ENCODE data around the gene PPP6R2. TPM values are rescaled to one million over a fixed set of nuclear protein-coding genes. Genes with fewer than 3 reads are reported as not detected.

PPP6R2 gene, protein sequence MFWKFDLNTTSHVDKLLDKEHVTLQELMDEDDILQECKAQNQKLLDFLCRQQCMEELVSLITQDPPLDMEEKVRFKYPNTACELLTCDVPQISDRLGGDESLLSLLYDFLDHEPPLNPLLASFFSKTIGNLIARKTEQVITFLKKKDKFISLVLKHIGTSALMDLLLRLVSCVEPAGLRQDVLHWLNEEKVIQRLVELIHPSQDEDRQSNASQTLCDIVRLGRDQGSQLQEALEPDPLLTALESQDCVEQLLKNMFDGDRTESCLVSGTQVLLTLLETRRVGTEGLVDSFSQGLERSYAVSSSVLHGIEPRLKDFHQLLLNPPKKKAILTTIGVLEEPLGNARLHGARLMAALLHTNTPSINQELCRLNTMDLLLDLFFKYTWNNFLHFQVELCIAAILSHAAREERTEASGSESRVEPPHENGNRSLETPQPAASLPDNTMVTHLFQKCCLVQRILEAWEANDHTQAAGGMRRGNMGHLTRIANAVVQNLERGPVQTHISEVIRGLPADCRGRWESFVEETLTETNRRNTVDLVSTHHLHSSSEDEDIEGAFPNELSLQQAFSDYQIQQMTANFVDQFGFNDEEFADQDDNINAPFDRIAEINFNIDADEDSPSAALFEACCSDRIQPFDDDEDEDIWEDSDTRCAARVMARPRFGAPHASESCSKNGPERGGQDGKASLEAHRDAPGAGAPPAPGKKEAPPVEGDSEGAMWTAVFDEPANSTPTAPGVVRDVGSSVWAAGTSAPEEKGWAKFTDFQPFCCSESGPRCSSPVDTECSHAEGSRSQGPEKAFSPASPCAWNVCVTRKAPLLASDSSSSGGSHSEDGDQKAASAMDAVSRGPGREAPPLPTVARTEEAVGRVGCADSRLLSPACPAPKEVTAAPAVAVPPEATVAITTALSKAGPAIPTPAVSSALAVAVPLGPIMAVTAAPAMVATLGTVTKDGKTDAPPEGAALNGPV
- total RNA-seq = 10 to 100 TPM; 42.6 to 48.3 TPM

DNA sequence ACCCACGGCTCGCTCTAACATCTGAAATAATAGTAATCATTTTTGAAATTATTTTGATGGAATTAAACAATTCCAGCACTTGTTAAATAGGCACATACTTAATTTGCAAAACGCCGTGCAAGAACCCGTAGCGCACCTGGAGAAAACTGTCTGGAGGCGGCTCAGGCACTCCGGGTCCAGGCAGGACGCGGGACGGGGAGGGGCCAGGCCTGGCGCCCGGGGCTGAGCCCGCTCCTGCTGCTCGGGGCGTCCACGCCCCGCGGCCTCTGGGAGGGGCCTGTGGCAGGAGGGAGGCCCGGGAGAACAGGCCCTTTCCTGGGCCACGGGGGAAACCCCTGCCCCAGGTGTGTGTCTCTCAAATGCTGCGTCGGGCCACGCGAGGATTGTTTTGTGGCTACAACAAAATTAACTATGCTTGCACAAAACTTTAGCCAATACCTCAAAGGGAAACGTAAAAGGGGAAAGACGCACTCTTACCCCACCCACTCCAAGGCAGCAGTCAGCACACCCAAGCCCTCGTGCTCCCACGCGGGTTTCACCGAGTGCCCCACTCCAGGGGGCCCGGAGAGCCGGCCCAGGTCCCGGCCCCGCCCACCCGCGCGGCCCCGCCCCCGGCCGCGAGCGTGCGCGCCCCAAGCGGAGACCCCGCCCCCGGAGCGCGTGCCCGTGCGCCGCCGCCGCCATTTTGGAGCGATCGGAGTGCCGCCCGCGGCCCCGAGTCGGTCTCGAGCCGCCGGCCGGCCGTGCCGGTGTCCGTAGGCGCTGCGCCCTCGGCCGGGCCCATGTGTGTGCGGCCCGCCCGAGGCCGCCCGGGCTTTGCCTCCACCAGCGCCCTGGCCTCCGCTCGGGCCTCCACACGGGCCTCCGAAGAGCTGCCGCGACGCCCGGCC lies at the start of gene PPP6R2:
Gene PPP6R2 (plus strand): TSS at position 677 of the 890 bp plus-strand sequence. CDS start 50,582 bp downstream, outside the sequence.
- Mint-ChIP-seq H3K36me3 (no peaks in the 10 kb centered on the region), H3K9me3 (no peaks in the 10 kb centered on the region), H3K27ac (peak within 1 kb of the TSS; percentile 54 to 86)
- ATAC-seq = peak; percentile 82 to 90
- peak; percentile 90 to 95 for DNase-seq (ENCODE audit: low spot score in 2 of 2)

DNA sequence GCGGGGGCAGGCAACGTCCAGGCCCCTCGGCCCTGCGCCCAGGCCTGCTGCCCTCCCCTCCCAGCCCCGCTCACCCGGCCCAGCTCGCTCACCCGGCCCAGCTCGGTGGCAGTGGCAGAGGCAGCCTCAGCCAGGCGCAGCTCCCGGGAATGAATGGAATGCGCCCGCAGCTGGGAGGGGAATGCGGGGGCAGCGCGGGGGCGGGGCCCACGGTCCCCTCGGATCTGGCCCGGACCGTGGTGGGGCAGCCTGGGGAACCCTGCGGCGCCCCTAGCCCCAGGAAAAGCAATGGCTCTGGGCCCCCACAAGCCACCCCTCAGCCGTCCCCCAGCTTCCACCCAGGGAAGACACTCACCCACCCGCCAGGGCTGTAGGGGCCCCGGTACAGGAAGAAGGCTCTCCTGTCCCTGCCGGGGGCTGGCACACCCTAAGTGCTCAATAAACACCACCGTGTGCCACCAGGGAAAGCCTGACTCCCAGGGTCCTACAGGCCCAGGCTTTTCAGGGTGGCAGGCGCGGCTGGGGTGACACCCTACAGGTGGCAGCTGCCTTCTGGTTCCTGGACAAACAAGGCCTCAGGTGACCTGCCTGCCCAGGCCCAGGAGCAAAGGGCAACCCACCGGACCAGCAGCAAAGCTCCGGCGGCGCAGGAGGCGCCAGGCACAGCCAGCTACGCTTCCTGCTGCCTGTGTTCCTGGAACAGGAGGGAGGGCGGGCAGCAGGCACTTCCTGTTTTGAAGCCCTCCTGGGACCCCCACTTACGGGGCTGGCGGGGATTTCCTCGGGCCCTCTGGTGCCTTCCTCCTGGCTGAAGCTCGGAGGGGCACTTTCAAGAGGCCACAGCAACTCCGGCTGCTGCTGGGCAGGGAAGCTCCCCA lies 49.4 kb upstream of the PPP6R2 start:
- H3K9me3 Mint-ChIP-seq = no peaks in the 10 kb centered on the region
- DNase-seq (ENCODE audit: low spot score in 2 of 2) = no peak
- H3K27ac Mint-ChIP-seq = no peak overlapping the region
- no peaks in the 10 kb centered on the region for H3K36me3 Mint-ChIP-seq
- no peak for ATAC-seq

DNA sequence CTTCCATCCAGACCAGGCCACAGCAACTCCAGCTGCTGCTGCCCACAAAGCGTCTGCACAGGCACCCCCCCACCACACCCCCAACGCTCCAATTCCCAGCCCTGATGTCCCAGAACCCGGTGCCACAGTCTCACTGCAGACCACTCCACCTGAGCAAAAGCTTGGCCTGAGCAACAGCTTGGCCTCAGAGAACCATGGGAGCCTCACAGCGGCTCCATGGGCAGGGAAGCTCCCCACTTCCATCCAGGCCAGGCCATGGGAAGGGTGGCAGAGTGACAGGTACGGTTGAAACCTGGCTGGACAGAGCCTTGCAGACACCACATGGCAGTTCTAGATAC lies 48.8 kb upstream of the PPP6R2 start:
- no peak overlapping the region for H3K27ac Mint-ChIP-seq
- H3K9me3 Mint-ChIP-seq = no peaks in the 10 kb centered on the region
- no peak for DNase-seq (ENCODE audit: low spot score in 2 of 2)
- H3K36me3 Mint-ChIP-seq = no peaks in the 10 kb centered on the region
- no peak for ATAC-seq

DNA sequence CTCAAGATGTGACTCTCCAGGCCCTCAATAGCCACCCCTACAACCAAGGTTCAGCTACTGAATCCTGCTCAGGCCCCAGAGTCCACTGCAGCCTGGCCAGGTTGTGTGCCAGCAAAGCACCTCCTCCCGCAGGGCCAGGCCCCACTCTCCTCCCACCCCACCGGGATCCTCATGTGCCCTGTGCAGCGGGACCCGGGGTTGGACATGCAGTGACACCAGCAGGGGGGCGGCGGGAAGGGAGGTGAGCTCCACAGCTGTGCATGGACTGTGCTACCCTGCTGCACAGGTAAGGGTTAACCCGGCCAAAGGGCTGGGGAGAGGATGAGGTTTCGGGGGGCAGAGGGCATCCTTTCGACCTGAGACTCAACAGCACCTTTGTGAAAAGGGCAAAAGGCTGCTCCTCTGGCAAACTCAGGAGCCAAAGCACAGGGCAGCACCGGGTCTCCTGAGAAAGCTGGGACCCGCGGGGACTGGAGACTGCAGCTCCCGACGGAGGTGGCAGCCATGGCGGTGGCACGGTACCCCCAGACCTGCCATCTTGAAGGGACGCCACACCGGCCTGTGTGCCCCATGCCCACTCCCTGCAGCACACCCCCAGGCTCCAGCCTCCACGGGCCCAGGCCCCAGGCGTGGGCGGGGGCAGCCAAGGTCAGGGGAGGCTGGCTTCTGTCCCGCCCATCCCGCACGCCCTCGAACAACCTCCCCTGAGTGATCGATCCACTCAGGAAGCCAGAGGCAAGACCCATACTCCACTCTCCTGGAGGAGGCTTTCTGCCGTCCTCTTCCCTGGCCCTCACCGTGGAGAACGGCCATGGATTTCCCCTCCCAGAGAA lies 46.3 kb upstream of the PPP6R2 start:
- no peaks in the 10 kb centered on the region for H3K36me3 Mint-ChIP-seq
- no peak overlapping the region for H3K27ac Mint-ChIP-seq
- DNase-seq (ENCODE audit: low spot score in 2 of 2) (no peak), ATAC-seq (no peak)
- no peaks in the 10 kb centered on the region for H3K9me3 Mint-ChIP-seq

DNA sequence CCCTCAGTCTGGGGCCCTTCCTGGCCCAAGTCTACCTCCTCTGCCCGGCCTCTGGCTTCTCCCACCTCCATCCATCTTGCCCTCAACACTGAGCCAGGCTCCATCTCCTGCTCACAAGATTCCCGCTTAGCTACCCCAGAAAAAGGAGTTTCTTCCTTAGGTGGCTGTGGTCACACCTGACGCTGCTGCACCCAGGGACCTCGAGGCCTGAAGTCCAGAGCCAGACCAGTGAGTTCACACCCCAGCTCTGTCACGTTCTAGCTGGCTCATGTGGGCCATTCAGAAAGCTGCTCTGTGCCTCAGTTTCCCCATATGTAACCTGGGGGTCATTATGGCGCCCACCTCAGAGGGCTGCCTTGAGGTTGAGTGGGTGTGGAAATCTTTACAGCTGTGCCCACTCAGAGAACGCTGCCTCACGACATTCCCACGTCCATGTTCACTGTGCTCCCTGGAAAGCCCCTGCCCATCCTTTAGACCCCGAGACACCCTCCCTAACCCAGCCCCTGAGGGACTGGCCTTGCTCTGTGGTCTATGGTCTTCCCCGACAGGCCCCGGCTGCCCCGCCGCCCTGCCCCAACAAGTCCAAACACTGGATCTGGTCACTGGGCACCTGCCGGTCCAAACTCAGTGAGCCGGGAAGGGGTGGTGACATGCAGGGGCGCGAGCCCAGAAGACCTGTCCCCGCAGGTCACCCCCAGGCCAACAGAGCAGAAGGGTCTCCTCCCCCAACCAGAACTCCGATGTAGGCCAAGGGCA lies 45.4 kb upstream of the PPP6R2 start:
- H3K36me3 Mint-ChIP-seq = no peaks in the 10 kb centered on the region
- ATAC-seq (no peak), DNase-seq (ENCODE audit: low spot score in 2 of 2) (no peak)
- H3K9me3 Mint-ChIP-seq = no peaks in the 10 kb centered on the region
- H3K27ac Mint-ChIP-seq = no peak overlapping the region

DNA sequence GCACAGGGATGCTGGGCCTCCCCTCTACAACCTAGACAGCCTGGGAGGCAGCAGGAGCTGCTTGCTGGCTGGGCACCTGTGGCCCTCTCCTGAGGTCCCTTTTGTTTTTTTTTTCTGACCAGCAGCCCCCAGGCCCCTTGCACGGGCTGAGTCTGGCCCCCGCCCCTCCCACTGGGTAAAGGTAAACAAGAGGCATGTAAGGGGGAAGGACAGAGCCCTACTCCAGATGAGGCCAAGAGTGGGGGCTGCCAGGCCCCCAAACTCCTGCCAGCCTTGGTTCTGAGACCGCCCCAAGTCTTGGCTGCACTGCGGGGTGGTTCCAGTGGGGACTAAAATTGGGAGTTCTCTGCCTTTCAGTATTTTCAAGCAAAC lies 44.9 kb upstream of the PPP6R2 start:
- DNase-seq (ENCODE audit: low spot score in 2 of 2) = no peak
- H3K27ac Mint-ChIP-seq = no peak overlapping the region
- no peak for ATAC-seq
- no peaks in the 10 kb centered on the region for H3K36me3 Mint-ChIP-seq
- H3K9me3 Mint-ChIP-seq = no peaks in the 10 kb centered on the region

DNA sequence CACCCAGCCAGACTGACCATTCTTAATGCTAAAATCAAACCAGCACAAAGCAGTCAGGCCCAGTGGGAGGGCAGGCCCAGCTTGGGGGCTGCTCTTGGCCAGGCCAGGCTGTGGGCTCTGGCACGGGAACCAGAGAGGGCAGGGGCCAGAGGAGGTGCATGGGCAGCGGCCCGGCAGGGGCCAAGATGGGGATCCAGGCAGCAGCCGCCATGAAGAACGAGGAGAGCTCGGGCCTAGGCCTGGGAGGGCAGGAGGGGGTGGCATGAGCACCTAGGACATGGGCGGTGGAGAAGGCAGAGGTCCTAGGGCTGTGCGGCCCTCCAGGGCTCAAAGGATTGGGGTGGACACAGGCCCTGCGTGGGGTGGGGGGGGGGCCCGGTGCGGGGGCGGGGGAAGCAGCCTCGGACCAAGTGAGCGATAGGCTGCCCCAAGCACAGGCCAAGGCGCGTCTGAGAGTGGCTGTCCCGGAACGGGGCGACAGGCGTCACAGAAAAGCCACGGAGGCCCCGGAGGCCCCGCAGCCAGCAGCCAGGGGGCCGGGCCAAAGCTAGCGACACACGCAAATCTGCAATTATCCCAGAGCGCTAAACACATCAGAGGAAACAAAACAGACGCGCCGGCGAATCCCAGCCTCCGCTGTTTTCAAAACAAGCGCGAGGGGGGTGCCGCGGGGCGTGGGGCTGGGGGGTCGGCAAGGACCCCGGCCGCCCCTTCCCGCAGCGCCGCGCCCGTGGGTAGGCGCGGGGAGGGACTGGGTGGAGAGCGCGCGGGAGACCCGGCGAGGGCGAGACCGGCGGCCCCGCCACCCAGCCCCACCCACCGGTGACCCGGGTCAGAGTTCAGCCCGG lies 44.0 kb upstream of the PPP6R2 start:
- DNase-seq (ENCODE audit: low spot score in 2 of 2) (no peak), ATAC-seq (no peak)
- H3K27ac Mint-ChIP-seq = no peak overlapping the region
- no peaks in the 10 kb centered on the region for H3K9me3 Mint-ChIP-seq
- no peaks in the 10 kb centered on the region for H3K36me3 Mint-ChIP-seq

DNA sequence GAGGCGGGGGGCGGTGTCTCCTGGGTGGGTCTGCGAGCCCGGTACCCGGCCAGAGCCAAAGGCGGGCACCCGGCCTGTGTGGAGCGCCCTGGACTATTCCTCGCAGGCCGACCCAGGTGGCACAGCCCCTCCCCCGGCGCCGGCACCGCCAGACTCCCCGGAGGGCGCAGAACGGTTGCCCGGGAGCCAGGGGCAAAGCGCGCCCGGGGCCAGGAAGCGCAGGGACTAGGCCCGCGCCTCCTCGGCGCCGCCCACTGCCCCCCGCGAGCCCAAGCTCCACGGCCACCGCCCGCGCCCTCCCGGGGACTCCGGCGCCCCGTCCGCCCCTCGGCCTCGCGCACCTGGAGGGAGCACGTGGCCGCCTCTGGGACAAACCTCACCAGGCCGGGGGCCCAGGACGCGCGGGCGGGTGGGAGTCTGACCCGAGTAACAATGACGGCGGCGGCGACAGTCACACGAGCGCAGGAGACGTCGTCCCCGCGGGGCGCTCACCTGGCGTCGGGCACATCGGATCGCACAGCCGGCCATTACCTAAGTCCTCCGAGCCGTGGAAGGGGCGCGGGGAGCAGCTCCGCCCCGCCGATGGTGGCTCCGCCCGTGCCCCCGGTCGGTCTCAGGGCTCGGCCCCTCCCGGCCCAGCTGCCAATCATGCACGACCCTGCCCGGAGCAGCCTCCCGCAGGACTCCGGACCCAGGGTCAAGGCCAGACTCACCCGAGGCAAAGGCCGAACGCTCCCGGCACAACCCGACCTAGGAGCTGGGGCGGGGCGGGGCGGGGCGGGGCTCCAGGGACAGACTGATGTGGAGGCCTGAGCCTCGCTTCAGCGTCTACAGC lies 43.1 kb upstream of the PPP6R2 start:
- Mint-ChIP-seq H3K27ac (no peak overlapping the region), H3K9me3 (no peaks in the 10 kb centered on the region), H3K36me3 (no peaks in the 10 kb centered on the region)
- DNase-seq (ENCODE audit: low spot score in 2 of 2) = no peak
- no peak for ATAC-seq

DNA sequence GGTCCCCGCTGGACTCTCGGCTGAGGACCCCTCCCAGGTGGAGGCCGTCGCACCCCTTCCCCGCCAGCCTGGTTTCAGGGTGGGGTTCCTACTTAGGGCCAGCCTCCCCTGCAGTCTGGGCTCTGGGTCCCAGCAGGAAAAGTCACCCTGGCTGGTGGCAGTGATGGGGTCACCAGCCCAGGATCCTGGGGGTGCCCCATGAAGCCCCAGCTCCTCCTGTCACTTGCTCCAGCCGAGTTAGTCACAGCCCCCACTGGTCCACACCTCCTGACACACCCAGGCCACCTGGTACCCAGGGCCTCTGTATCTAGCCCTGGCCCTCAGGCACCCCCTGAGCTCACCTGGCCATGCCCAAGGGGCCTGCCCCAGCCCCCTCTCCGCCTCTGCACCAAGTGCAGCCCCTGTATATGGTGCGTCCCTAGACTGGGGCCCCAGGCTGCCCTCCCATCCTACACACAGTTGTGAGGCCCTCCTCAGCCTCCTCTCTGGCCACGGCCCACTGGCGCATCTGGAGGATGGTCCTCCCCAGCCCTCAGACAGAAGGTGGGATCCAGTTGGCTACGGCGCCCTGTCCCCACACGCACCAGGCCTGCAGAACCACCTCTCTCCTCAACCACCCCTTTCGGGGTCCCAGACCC lies 42.4 kb upstream of the PPP6R2 start:
- DNase-seq (ENCODE audit: low spot score in 2 of 2) = no peak
- H3K27ac Mint-ChIP-seq = no peak overlapping the region
- no peaks in the 10 kb centered on the region for H3K36me3 Mint-ChIP-seq
- H3K9me3 Mint-ChIP-seq = no peaks in the 10 kb centered on the region
- ATAC-seq = no peak

DNA sequence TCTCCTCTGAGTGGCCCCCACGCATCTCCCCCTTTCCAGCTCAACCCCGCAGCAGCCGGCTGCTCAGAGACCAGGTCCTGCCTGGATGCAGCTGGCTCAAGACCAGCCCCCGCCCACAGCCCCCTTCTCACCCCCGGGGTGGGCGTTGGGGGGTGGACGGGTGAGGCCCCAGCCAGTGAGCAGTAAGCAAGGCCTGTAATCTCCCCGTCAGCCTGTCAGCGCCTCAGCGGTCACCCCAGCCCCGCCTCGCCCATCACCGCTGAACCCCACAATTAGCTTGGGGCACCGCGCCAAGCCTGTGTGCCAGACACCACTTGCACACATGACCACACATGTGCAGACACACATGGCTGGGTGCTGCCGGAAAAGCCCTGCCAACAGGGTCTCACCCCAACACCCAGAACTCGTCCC lies 41.5 kb upstream of the PPP6R2 start:
- H3K9me3 Mint-ChIP-seq = no peaks in the 10 kb centered on the region
- DNase-seq (ENCODE audit: low spot score in 2 of 2) = no peak

DNA sequence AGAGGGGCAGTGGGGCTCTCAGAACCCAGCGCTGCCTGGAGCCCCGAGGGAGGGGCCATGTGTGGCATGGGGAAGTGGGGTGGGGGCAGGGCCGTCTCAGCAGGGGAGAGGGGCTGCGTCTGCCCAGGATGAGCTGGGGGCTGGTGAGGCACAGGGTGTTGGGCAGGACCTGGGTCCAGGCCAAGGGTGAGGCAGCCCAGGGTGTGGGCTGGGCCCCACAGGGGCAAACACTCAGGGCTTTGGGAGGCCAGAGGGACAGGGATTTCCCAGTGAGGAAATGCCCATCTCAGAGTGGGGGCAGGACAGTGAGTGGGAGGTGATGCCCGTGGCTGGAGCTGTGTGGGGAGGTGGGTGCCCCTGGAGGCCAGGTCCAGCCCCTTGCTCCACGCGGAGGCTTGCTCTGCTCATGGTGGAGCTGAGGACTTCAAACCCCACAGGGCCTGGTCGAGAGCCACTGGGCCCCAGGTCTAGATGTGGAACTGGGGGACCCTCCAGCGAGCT lies 41.0 kb upstream of the PPP6R2 start:
- DNase-seq (ENCODE audit: low spot score in 2 of 2) = no peak
- no peak for ATAC-seq
- Mint-ChIP-seq H3K9me3 (no peaks in the 10 kb centered on the region), H3K27ac (no peak overlapping the region), H3K36me3 (no peaks in the 10 kb centered on the region)

More for the DNA sequence above, 41.5 kb upstream of the PPP6R2 start:
- Mint-ChIP-seq H3K27ac (no peak overlapping the region), H3K36me3 (no peaks in the 10 kb centered on the region)
- no peak for ATAC-seq

DNA sequence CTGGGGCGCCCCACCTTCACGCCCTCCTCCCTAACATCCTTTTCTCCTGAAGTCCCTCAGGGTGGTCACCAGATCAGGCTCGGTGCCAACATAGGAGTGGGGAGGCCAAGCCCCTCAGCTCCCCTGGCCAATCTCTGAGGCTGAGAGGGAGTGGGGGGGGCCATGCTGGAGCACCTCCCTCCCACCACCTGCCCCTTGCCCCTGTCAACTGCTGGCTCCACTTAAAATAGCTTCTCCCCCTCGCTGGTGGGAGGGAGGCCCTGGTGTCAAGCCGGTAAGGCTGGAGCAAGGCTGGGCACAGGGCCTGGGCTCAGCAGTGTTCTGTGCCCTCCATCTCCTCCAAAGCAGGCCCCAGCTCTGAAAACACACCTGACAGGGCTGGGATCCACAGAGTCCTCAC lies 40.6 kb upstream of the PPP6R2 start:
- no peaks in the 10 kb centered on the region for H3K9me3 Mint-ChIP-seq
- H3K36me3 Mint-ChIP-seq = no peaks in the 10 kb centered on the region
- ATAC-seq = no peak
- DNase-seq (ENCODE audit: low spot score in 2 of 2) = no peak
- no peak overlapping the region for H3K27ac Mint-ChIP-seq

DNA sequence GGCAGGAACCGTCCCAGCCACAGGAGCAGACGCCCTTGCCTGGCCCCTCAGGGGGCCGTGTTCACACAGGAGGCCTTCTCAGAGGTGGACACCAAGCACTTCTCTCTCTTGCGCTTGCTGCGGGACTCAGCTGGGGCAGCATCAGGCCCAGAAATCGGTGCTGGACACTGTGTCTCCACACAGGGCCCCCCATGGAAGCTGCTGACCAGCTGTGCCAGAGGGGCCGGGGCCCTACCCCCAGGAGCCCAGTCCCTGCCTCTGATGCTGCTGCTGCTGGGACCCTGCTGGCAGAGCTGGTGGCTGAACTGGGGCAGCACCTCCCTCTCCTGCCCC lies 39.6 kb upstream of the PPP6R2 start:
- Mint-ChIP-seq H3K36me3 (no peaks in the 10 kb centered on the region), H3K27ac (no peak overlapping the region), H3K9me3 (no peaks in the 10 kb centered on the region)
- ATAC-seq (no peak), DNase-seq (ENCODE audit: low spot score in 2 of 2) (no peak)
